Stimulated activated CD8-positive, alpha-beta memory T cell treated with anti-CD3 and anti-CD28 coated beads, Interleukin-2, amount 100 ng/mL, for 1 hour (primary cell): ENCODE data around the gene CBX8.

ENCODE experiments used
- DNase-seq, 2 donors: peaks; one replicate each; pipeline ENCODE4 v3.0.0-alpha.2; 2020; ENCODE audit warnings: low read depth in 2 of 2

Gene CBX8

DNA sequence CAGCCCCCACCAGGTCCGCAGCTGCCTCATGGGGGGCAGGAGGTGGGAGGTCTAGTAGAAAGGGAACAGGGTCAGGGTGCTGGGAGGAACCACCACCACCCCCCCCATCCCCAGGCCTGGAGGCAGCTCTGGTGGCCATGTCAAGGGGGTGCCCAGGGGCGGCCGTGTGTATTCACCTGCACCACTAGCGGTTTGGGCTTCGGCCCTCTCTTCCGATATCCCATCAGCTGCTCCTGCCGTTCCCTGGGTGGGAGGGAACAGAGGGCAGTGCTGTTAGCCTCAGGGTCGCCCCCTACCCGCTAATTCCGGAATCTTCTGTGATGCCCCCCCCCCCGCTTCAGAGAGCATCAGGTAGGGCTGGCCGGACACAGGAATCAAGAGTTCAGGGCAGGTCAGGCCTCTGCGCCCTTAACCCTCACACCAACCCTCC is 38.6 kb upstream of the CBX8 start:
- DNase-seq, result no peak

DNA sequence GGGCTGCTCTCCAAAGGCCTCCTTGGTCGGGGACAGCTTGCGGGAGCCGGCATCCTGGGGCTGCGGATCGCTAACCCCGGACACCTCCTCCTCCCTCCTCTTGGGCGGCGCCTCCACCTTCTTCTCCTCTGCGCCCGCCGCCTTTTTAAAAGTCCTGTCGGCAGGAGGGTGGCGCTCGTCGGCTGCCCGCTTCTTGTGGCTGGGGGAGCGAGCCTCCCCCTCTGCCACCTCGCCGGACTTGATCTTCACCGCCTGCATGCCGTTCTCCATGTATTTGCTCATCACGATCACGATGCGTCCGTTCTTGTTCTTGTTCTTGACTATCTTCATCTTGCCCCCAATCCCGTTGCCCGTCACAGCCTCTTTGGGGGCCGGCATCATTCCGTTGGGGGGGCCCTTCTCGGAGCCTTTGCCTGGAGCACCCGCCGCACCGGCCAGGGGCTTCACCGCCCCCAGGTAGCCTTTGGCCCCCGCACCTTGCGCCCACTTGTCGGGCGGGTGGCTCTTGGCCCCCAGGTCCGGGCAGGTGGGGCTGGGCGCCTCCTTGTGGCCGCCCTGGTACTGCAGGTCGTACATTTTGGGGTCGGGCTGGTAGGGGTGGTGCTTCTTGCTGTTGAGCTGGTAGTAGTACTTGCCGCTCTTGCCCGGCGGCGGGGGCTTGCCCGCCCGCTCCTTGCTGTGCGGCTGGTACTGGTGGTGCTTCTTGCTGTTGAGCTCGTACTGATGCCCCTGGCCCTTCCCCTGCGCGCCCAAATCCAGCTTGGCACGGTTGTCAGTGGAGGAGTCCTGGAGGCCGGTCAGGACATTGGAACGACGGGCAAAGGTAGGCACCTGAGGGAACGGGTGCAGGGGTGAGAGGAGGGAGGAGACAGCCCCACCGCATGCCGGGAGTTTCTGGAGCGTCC is 37.9 kb upstream of the CBX8 start:
- no peak for DNase-seq

DNA sequence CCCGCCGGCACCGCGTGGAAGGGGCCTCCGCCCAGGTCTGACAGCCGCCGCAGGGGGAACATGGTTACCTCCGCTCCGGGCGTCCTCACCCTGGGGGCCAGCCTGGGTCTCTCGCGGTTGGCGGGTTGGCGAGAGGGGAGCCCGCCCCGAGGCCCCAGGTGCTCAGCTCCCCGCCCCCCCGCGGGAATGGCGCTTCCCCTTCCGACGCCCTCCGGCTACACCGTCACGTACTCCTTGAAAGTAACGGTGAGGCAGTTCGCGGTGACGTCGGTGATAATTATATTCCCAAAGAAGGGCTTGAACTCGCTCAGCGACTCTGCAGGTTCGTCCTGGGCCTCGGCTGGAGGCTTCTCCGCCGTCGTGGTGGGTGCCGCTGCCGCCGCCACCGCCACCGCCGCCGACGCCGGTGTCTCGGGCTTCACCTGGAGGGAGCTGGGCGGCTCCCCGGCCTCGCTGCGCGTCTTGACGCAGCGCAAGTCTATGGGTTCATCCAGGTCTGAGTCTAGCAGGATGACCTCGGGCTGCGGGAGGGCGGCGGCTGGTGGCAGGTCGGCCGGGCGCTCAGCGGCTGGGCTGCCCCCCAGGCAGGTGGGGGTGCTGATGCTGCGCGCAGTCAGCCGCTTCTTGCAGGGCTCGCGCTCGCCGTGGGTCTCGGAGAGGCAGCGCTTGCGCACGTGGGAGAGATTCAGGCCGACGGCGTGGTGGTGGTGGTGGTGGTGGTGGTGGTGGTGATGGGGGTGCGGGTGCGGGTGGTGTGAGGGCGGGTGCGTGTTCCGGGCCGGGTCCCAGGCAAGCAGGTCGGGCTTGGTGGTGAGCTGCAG is 37.1 kb upstream of the CBX8 start:
- DNase-seq, result no peak

GRCh38 chr17:79833110-79833450 is 36.2 kb upstream of the CBX8 start:
- DNase-seq, result no peak

DNA sequence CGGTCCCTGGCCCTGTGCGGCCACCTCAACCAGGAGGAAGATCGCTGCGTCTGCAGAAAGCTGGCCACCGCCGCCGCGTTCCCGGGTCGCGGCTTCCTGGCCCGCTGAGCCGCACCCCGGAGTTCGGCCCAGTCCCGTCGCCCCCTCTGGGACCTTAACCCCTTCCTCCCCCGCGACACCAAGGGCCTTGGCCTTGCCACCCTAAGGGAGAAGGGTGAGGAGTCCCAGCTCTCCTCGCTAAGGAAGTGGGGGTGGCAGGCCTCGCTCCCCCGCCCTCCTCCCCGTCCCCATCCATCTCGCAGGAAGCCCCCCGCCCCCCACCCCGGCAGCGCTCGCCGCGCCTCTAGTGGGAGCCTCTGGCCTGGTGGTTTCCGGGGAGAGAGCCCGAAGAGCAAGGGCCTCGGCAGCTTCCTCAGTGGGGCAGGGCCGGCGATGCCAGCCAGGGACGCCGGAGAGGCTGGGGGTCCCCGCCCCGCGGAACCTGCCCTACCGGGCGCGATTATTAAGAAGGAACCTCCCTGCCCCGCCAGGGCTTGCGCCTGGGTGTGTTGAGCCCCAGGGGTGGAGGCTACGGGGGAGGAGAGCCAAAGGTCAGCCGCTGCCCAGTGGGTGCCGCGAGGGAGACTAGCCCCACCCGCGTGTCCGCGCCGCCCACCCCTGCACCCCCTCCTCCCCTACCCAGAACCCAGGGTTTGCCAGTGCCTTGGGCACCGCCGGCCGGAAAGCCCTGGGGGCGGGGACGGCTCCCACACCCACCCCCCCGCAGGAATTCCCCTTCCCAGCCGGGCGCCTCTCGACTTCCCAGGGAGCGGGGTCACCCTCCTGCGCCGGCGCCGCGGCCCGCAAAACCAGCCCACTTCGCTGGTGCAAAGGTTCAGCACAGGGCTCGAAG is 35.6 kb upstream of the CBX8 start:
- no peak for DNase-seq

- DNase-seq, result no peak
Observed at GRCh38 chr17:79831265-79832217, 34.7 kb upstream of the CBX8 start.

DNA sequence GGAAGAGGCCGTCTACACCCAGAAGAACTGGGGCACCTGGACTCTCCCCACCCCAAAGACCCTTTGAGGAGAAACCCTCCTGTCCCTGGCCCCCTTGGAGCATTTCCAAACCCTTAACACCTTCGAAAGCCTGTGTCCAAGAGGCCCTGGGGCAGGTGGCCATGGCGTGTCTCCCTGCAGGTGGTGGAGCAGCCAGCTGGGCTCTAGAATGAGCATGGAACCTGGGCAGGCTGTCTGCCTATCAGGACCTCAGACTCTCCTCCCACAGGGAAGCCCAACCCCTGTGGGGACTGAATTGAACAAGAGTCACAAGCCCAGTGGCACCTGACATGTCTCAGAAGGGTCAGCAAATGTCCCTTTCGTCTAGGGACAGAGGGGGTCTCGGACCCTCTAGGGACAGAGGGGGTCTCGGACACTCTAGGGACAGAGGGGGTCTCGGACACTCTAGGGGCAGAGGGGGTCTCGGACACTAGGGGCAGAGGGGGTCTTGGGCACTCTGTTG is 33.9 kb upstream of the CBX8 start:
- no peak for DNase-seq

GRCh38 chr17:79830303-79830702 is 33.4 kb upstream of the CBX8 start:
- no peak for DNase-seq

- DNase-seq, result no peak
Observed at GRCh38 chr17:79829457-79829856, 32.6 kb upstream of the CBX8 start.

DNA sequence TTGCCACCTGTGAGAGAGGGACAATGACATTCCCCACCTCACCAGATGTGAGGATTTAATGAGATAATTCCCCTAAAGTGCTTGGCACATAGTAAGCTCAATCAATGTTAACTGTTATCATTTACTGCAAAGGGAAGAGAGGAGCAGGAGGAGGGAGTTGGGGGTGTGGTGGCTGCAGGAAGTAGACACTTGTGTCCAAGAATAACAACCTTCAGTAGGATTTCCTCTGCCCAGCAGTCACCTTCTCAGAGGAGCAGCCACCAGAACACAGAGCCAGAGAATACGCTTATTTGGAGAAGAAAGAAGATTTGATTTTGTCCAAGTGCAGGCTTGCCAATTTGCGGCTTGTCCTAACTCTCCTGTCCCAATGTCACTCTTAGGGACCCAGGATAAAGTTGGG is 32.1 kb upstream of the CBX8 start:
- no peak for DNase-seq

DNA sequence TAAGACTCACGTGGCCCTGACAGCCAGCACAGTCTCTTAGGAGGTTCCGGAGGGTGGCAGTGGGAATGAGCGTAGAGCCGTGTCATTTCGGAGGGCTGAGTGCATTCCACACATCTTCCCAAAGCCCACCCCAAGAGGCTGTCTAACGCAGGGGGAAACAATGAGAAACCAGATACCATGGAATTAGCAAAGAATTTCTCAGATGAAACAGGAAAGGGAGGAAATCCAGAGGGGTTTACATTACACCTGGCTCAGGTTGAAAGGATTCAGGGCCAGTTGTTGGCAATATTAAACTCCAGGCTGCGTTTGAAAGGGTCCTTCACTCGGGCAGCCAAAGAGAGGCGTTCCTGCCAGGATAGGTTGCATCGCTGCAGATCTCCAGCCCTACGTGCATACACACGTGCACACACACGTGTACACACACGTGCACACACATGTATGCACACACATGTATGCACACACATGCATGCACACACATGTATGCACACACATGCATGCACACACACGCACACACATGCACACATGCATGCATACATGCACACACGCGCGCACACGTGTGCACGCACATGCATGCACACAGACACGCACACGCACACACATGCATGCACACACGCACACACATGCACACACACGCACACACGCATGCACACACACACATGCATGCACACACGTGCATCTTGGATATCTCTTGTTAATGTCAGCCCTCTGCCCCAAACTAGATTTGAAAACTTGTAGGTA is 30.1 kb upstream of the CBX8 start:
- DNase-seq, result no peak

DNA sequence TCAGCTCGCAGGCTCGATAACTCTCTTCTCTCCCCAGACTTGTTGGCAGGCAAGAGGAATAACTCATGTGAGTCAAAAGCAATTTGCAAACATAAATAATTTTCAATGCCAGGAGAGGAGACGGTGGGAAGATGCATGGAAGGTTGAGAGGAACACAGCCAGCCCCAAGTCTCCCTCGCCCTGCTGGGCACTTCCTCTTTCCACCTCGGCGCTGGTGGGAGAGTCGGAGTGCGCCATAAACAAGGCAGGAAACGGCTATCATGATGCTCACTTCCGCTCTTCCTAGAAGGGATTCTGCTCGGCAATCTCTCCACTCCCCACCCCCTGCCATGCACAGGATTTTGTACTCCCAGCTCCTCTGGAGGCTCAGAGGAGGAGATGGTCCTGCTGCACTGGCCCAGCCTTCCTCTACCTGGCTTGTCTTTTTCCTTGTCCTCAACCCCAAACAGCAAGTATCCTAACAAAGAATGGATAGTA is 29.4 kb upstream of the CBX8 start:
- DNase-seq, result no peak

- no peak for DNase-seq
Observed at GRCh38 chr17:79825580-79825921, 28.7 kb upstream of the CBX8 start.

DNA sequence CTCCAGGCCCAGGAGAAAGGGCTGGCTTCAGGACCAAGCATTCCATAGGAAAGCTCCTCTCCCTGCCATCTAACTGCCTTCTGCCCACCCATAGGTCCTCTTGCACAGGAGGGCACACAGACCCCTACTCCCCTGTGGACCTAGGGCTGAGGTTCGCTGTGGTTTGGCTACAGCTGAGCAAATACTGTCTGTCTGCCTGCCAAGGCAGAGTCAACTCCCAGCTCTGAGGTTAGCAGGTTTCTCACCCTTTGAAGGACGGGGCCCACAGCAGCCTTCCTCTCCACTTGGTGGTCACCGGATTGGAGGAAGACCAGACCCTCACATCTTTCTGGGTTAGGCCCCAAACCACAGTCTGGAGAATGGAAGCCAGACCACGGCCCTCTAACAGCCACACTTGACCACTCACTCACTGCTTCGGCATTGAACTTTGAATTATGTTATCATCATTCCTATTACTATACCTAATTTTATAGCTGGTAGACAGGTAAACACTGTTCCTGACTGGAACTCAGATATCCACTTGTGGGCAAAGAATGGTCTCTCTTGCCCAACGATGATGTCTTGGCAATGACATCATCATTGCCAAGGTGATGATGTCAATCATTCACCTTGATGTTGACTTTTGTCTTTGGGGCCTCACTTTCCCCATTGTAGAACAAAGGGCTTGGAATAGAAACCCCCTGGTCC is 28.2 kb upstream of the CBX8 start:
- no peak for DNase-seq

DNA sequence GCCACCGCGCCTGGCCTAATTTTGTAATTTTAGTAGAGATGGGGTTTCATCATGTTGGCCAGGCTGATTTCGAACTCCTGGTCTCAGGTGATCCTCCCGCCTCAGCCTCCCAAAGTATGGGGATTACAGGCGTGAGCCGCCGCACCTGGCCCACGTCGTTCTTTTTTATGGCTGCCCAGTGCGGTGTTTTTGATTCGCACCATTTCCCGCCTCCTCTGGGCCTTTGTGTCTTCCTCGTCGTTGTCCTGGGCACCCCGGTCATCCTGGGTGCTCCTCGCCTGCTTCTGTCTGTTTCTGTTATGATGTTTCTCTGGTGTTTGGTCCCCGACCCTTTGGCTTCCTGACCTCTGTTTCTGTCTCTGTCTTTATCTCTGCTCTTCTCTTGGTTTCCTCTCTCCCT is 27.4 kb upstream of the CBX8 start:
- no peak for DNase-seq

DNA sequence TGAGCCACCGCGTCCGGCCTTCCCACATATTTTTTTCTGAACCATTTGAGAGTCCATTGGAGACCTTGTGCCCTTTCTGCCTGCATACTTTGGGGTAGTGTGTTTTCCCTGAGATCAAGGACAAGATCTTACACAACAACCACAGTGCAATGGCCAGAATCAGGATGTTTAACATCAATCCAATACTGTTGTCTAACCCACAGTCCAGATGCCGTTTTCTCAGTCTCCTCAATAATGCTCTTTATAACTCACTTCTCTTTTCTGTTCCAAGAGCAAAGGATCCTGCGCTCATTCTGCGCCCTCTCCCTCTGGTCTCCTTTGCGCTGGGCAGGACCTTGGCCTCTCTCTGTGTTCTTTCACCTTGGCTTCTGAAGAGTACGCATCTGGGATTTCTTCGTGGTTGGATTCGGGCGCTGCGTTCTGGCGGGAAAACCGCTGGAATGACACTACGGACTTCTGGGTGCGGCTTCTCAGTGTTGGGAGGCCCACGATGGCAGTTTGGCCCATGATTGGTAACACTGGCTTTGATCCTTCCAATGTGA is 25.8 kb upstream of the CBX8 start:
- DNase-seq, result no peak

DNA sequence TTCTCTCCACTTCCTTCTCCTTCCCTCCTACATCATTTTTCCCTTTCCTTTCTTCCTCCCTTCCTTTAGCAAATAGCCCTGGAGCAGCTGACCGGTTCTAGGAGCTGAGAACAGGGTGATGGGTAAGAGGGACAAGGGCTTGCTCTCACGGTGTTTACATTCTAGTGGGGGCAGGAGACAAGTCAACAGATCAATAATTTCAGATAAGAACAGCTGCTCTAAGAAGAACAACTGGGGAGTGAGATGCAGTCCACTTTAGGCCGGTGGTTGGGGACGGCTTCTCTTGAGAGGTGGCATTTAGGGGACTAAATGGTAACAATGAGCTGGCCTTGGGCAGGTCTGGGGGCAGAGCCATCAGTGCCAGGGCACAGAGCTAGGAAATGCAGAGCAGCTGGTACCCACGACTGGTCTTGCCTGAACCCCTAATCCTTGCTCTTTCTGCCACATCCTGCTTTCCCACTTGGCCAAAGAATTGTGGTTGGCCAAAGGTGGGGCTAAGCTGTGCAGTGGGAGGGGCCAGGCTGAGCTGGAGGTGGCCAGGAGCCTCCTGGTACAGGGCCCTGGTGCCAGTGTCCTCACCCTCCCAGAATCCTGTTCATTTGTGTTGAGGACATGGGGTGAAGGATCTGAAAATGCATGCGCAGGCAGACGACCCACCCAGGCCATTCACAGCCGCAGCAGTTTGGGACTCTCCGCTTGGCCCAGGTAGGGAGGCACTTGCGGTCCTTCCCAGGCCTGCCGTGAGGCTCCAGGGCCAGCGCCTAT is 24.6 kb upstream of the CBX8 start:
- no peak for DNase-seq

GRCh38 chr17:79820959-79821330 is 24.1 kb upstream of the CBX8 start:
- no peak for DNase-seq
